A673 (cell line): ENCODE results near the gene NUDCD3. TPM values are rescaled to one million over a fixed set of nuclear protein-coding genes. Genes with fewer than 3 reads are reported as not detected.

Experiments
- BruUV-seq: library from RNA; stranded (reverse); fragments of 400-500 nt; replicated peaks from 2 replicates; lab custom pipeline; 2021; lab: Mats Ljungman, UMichigan
- CTCF ChIA-PET: fragments of 300-600 bp; sonication (Branson Sonifier 250); formaldehyde crosslinking; loops from one replicate; lab custom pipeline; 2022; ENCODE audit warnings: antibody characterized with exemption; lab: Charles Lee
- POLR2A ChIA-PET: fragments of 300-600 bp; sonication (Branson Sonifier 250); formaldehyde crosslinking; loops from one replicate; lab custom pipeline; 2022; ENCODE audit warnings: antibody characterized with exemption; ENCODE audit not compliant: low non-redundant PET; lab: Charles Lee
- DNase-seq: peaks from one replicate; pipeline ENCODE4 v3.0.0-alpha.2; 2015; ENCODE audit warnings: low spot score
- H3K27ac ChIP-seq: fragments of 200-600 bp; sonication (generic); 2 replicates; pipeline ENCODE4 v1.5.1; 2016; ENCODE audit warnings: mixed run types, low read depth, mild to moderate bottlenecking, mixed read lengths, antibody characterized with exemption, low read length; ENCODE audit not compliant: poor library complexity, severe bottlenecking
- H3K27me3 ChIP-seq: fragments of 200-600 bp; sonication (generic); replicated peaks from 2 replicates; pipeline ENCODE4 v1.6.1; 2017; ENCODE audit warnings: mixed run types, low read depth, mild to moderate bottlenecking, mixed read lengths, antibody characterized with exemption, low read length; ENCODE audit not compliant: insufficient read depth, poor library complexity
- H3K36me3 ChIP-seq: fragments of 200-600 bp; sonication (generic); 2 replicates; pipeline ENCODE4 v1.6.1; 2016; ENCODE audit warnings: mixed run types, mild to moderate bottlenecking, mixed read lengths, antibody characterized with exemption, low read length; ENCODE audit not compliant: insufficient read depth, poor library complexity, severe bottlenecking
- H3K4me1 ChIP-seq: fragments of 200-600 bp; sonication (generic); 2 replicates; pipeline ENCODE4 v1.6.1; 2017; ENCODE audit warnings: mixed run types, mild to moderate bottlenecking, mixed read lengths, antibody characterized with exemption, low read length; ENCODE audit not compliant: insufficient read depth, poor library complexity, severe bottlenecking
- H3K4me3 ChIP-seq: fragments of 200-600 bp; sonication (generic); 2 replicates; pipeline ENCODE4 v1.5.1; 2016; ENCODE audit warnings: low read depth, mixed run types, mild to moderate bottlenecking, mixed read lengths, low read length; ENCODE audit not compliant: poor library complexity, severe bottlenecking
- H3K9me3 ChIP-seq: fragments of 200-600 bp; sonication (generic); 2 replicates; pipeline ENCODE4 v1.6.1; 2016; ENCODE audit warnings: mixed run types, low read depth, mild to moderate bottlenecking, mixed read lengths, antibody characterized with exemption, low read length; ENCODE audit not compliant: poor library complexity, severe bottlenecking
- CTCF ChIP-seq: fragments of 300-800, 200-600 bp; sonication (generic); conservative IDR thresholded peaks from 2 replicates; pipeline ENCODE4 v1.5.1; 2017; ENCODE audit warnings: low read depth, mild to moderate bottlenecking, antibody characterized with exemption, low read length, moderate library complexity, mixed read lengths
- EZH2 ChIP-seq: fragments of 200-600 bp; sonication (generic); IDR thresholded peaks from 2 replicates; pipeline ENCODE4 v1.6.1; 2017; ENCODE audit warnings: borderline replicate concordance, low read depth, mild to moderate bottlenecking, mixed read lengths, antibody characterized with exemption, low read length; ENCODE audit not compliant: poor library complexity, severe bottlenecking
- intact Hi-C: fragments of 100-400 bp; cut with micrococcal nuclease; formaldehyde crosslinking; loops from one replicate; pipeline ENCODE4 v1.10.0; 2022; ENCODE audit not compliant: unreplicated experiment
- total RNA-seq: library from RNA; stranded (reverse); gene quantifications from 2 replicates; pipeline ENCODE4 v1.2.3, GENCODE V29; 2021

Gene NUDCD3
- total RNA-seq, 1 experiment from 2014 or later = 119 TPM

GRCh38 chr7:44512736-44513135, 22.3 kb upstream of the NUDCD3 start:
- intact Hi-C loops = no loop called here
- Histone ChIP-seq H3K4me3 (no peak overlapping the region), H3K27ac (no peak overlapping the region), H3K36me3 (no peaks in the 10 kb centered on the region), H3K27me3 (no peaks in the 10 kb centered on the region), H3K4me1 (no peaks in the 10 kb centered on the region), H3K9me3 (no peaks in the 10 kb centered on the region)
- POLR2A ChIA-PET = no interaction called here
- BruUV-seq = no TSS peak
- CTCF ChIA-PET = no interaction called here
- no peak for DNase-seq
- TF ChIP-seq EZH2 (no peak), CTCF (no peak)

GRCh38 chr7:44511863-44512468, 21.5 kb upstream of the NUDCD3 start:
- BruUV-seq = no TSS peak
- Histone ChIP-seq H3K27ac (no peak overlapping the region), H3K36me3 (no peaks in the 10 kb centered on the region), H3K4me3 (no peak overlapping the region), H3K27me3 (no peaks in the 10 kb centered on the region), H3K9me3 (no peaks in the 10 kb centered on the region), H3K4me1 (no peaks in the 10 kb centered on the region)
- intact Hi-C loops = no loop called here
- POLR2A ChIA-PET = no interaction called here
- no peak for DNase-seq
- TF ChIP-seq EZH2 (no peak), CTCF (no peak)
- CTCF ChIA-PET = no interaction called here

- BruUV-seq = no TSS peak
- H3K4me3 ChIP-seq = no peak overlapping the region
- no peak overlapping the region for H3K27ac ChIP-seq
- ChIA-PET POLR2A (no interaction called here), CTCF (no interaction called here)
- no peaks in the 10 kb centered on the region for H3K4me1 ChIP-seq
- no peaks in the 10 kb centered on the region for H3K36me3 ChIP-seq
- no peaks in the 10 kb centered on the region for H3K9me3 ChIP-seq
- intact Hi-C loops = no loop called here
- DNase-seq = no peak
- TF ChIP-seq CTCF = no peak
- TF ChIP-seq EZH2 = no peak
- no peaks in the 10 kb centered on the region for H3K27me3 ChIP-seq
Observed at GRCh38 chr7:44511236-44511635, 20.8 kb upstream of the NUDCD3 start.
